ENCODE measurements around the gene FZD4. TPM values are rescaled to one million over a fixed set of nuclear protein-coding genes. Genes with fewer than 3 reads are reported as not detected.
A peak's percentile ranks its signal among the peaks of the same experiment; 100 is the strongest.

The FZD4 gene
- total and polyA plus RNA-seq, 2 donors (not counting 3 experiments of a cell fraction or from before 2014, with no cell fraction given) = 56.6 to 112 TPM

- peaks cover 48% of the 10 kb centered on the region for H3K4me1 ChIP-seq (ENCODE audit: control insufficient read depth, extremely low read depth, insufficient read depth, low read length)
- no peak for DNase-seq (ENCODE audit: low read depth, low spot score)
- intact Hi-C loops (cut with micrococcal nuclease) (loop anchor here (5.0 kb wide), 2 partner anchors 115 to 400 kb away; partner anchors contain the start of gene PRSS23), dilution Hi-C loops (cut with MboI; ENCODE audit: extremely low pct_ligation_motif_present, low sequenced_read_pairs) (no loop called here)
- TF ChIP-seq GATA2 (IDR thresholded peaks at IDR 0.05; ENCODE audit: insufficient read depth, insufficient read length, low read depth, low read length) (no peak), POLR2AphosphoS5 (IDR thresholded peaks at IDR 0.05; ENCODE audit: insufficient read depth, low read depth, low read length) (no peak), MAX (IDR thresholded peaks at IDR 0.05; ENCODE audit: insufficient read depth, insufficient read length) (no peak), POLR2A (IDR thresholded peaks at IDR 0.05; ENCODE audit: low read depth, low read length) (no peak), MYC (IDR thresholded peaks at IDR 0.05; ENCODE audit: low read depth, low read length) (no peak), FOS (IDR thresholded peaks at IDR 0.05; ENCODE audit: borderline replicate concordance, insufficient read depth, low read length) (no peak), EZH2 (IDR thresholded peaks at IDR 0.05; ENCODE audit: borderline replicate concordance, low read depth, low read length, severe bottlenecking) (no peak), JUN (IDR thresholded peaks at IDR 0.05; ENCODE audit: borderline replicate concordance, insufficient read depth, insufficient read length, low read depth) (no peak), CTCF (IDR thresholded peaks at IDR 0.05; ENCODE audit: extremely low read depth in 1 of 2, insufficient read depth in 1 of 2, low read depth in 1 of 2, low read length in 2 of 2) (no peak)
- H3K4me3 ChIP-seq (replicated peaks in 1 of 3; ENCODE audit: insufficient read depth in 1 of 3, low read depth in 1 of 3, low read length in 3 of 3) = no peak overlapping the region
- H3K79me2 ChIP-seq (ENCODE audit: control insufficient read depth, insufficient read depth, low read length) = peaks cover 4% of the 10 kb centered on the region
- no peaks in the 10 kb centered on the region for H3K36me3 ChIP-seq (ENCODE audit: control insufficient read depth in 2 of 2, extremely low read depth in 1 of 2, insufficient read depth in 2 of 2, low read length in 2 of 2)
- no TSS peak for BruUV-seq (replicated peaks)
- H3K9me1 ChIP-seq (replicated peaks; ENCODE audit: control insufficient read depth, extremely low read depth, insufficient read depth, low read length) = no peaks in the 10 kb centered on the region
- H4K20me1 ChIP-seq (replicated peaks; ENCODE audit: control insufficient read depth, extremely low read depth, insufficient read depth, low read length) = no peaks in the 10 kb centered on the region
- H3K27ac ChIP-seq (ENCODE audit: insufficient read depth, low read depth, low read length) = peak overlapping the region; percentile 100
- H3K27me3 ChIP-seq (ENCODE audit: control insufficient read depth in 2 of 2, insufficient read depth in 2 of 2, low read length in 2 of 2) = no peaks in the 10 kb centered on the region
- ChIA-PET CTCF (interaction anchor here (0.7 to 6.5 kb wide), 5 partner anchors 17 to 557 kb away, joined by 4 to 79 read pairs (median 9); no protein-coding TSS in a partner anchor), POLR2A (no interaction called here)
- H3K9me3 ChIP-seq (replicated peaks; ENCODE audit: control insufficient read depth, insufficient read depth, low read length) = no peaks in the 10 kb centered on the region
- no peak for FAIRE-seq
- no peak overlapping the region for H3K4me2 ChIP-seq (ENCODE audit: insufficient read depth, low read length)
- no peak overlapping the region for H3K9ac ChIP-seq (replicated peaks; ENCODE audit: extremely low read depth, insufficient read depth, low read length)
- no peak overlapping the region for H2AFZ ChIP-seq (ENCODE audit: low read depth, low read length)
Measured at GRCh38 chr11:86917589-86917988, 37.6 kb downstream of the FZD4 start.
